Activated naive CD4-positive, alpha-beta T cell treated with anti-CD3 and anti-CD28 coated beads, Interleukin-2, amount 10 ng/mL, durations not matched to agents 7 days and 5 days (primary cell): ENCODE results near the gene RCN1.
"Not testable (repeated sequence)": the region's sequence is repeated elsewhere in the genome, so short reads cannot be mapped to it uniquely, and the experiment has no call there.

Source experiments
- CTCF ChIA-PET: fragments of 350-600 bp; sonication (Branson Sonifier 250); formaldehyde crosslinking; loops from one replicate; lab custom pipeline; 2021; ENCODE audit warnings: antibody characterized with exemption; lab: Charles Lee
- DNase-seq: peaks from one replicate; pipeline ENCODE4 v3.0.0-alpha.2; 2020
- H3K27ac Mint-ChIP-seq: one replicate; pipeline ENCODE4 v1.8.0; 2021; ENCODE audit warnings: mild to moderate bottlenecking, moderate library complexity, mixed read lengths
- H3K27me3 Mint-ChIP-seq: one replicate; pipeline ENCODE4 v1.8.0; 2021; ENCODE audit warnings: mild to moderate bottlenecking, mixed read lengths
- H3K36me3 Mint-ChIP-seq: one replicate; pipeline ENCODE4 v1.8.0; 2021; ENCODE audit warnings: mixed read lengths
- H3K4me1 Mint-ChIP-seq: one replicate; pipeline ENCODE4 v1.8.0; 2021; ENCODE audit warnings: mixed read lengths
- H3K4me3 Mint-ChIP-seq: one replicate; pipeline ENCODE4 v1.8.0; 2021; ENCODE audit warnings: mild to moderate bottlenecking, moderate library complexity, mixed read lengths
- H3K9me3 Mint-ChIP-seq: one replicate; pipeline ENCODE4 v1.8.0; 2021; ENCODE audit warnings: mixed read lengths

RCN1 gene

GRCh38 chr11:32090545-32091370 lies at the start of gene RCN1:
TSS of gene RCN1 (plus strand) at chr11:32091074. CDS start at chr11:32091197, 123 bp downstream.
- DNase-seq, result peak; percentile 57
- CTCF ChIA-PET, result interaction anchor here (1.2 kb wide), 1 partner anchor 39 kb away, joined by 3 read pairs; no protein-coding TSS in a partner anchor
- Mint-ChIP-seq H3K4me3 (peak within 1 kb of the TSS; percentile 81), H3K36me3 (peaks cover 2% of the 10 kb centered on the region), H3K27ac (peak within 1 kb of the TSS; percentile 89), H3K27me3 (peaks cover 32% of the 10 kb centered on the region), H3K9me3 (no peaks in the 10 kb centered on the region), H3K4me1 (peaks cover 25% of the 10 kb centered on the region)

- Mint-ChIP-seq H3K27me3 (peaks cover 12% of the 10 kb centered on the region), H3K4me3 (no peak overlapping the region), H3K4me1 (no peaks in the 10 kb centered on the region), H3K27ac (no peak overlapping the region), H3K9me3 (no peaks in the 10 kb centered on the region), H3K36me3 (no peaks in the 10 kb centered on the region)
- CTCF ChIA-PET, result no interaction called here
- no peak for DNase-seq
Observed at GRCh38 chr11:32043737-32044136, 47.1 kb upstream of the RCN1 start.

DNA sequence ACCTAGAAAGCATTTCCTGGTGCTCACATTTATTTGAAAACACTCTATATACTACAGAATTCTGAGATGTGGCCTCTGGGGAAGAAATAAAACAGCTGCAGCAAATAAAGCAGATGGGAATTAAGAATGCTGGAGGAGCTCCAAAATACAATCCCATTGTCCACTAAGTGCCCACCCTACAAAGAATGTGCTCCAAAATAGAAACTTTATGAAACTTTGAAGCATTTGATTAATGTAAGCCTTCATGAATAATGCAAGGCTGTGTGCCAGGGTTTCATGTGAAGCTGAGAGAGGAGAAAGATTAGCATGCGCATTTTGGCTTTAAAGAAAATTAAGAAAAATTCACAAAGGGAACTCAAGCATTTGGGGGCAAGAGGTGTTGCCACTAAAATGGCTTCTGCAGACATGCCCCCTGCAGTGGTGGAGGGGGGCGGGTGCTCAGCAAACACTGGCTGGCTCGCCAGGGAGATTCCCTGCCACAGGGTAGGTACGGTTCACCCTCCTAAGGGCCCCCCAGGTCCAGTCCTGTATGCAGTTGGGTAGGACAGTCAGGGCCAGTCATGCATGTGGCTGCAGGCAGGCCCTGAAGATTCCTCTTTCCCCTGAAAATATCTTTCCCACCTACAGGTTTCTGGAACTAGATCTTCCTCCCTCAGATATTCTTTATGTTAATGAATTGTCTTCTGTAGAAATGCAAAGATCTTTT lies 46.6 kb upstream of the RCN1 start:
- CTCF ChIA-PET, result no interaction called here
- Mint-ChIP-seq H3K36me3 (no peaks in the 10 kb centered on the region), H3K9me3 (no peaks in the 10 kb centered on the region)

GRCh38 chr11:32045456-32045855 lies 45.4 kb upstream of the RCN1 start:
- Mint-ChIP-seq H3K27ac (no peak overlapping the region), H3K36me3 (no peaks in the 10 kb centered on the region), H3K4me1 (no peaks in the 10 kb centered on the region), H3K4me3 (no peak overlapping the region), H3K9me3 (no peaks in the 10 kb centered on the region), H3K27me3 (peaks cover 9% of the 10 kb centered on the region)
- DNase-seq, result no peak
- CTCF ChIA-PET, result interaction anchor here (0.8 kb wide), 1 partner anchor 109 kb away, joined by 3 read pairs; no protein-coding TSS in a partner anchor

More for the DNA sequence above, 46.6 kb upstream of the RCN1 start:
- no peak overlapping the region for H3K4me3 Mint-ChIP-seq
- no peaks in the 10 kb centered on the region for H3K4me1 Mint-ChIP-seq
- peaks cover 11% of the 10 kb centered on the region for H3K27me3 Mint-ChIP-seq
- H3K27ac Mint-ChIP-seq, result no peak overlapping the region
- DNase-seq, result no peak

DNA sequence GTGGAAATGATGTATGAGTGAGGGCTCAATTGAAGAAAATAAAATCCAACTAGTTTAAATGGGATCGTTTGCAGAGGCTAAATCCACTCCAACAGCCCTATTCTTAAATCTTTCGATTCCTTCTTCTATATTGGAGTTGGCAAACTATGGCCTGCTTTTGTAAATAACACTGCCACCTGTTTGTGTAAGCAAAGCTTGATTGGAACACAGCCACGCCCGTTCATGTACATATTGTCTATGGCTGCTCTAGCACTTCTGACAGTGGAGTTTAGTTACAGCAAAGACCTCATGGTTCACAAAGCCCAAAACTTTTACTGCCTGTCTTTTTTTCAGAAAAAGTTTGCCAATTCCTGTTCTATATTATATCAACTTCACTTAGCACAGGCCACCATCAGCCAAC lies 40.6 kb upstream of the RCN1 start:
- H3K9me3 Mint-ChIP-seq, result no peaks in the 10 kb centered on the region
- peaks cover 38% of the 10 kb centered on the region for H3K27me3 Mint-ChIP-seq
- no peak for DNase-seq
- H3K36me3 Mint-ChIP-seq, result no peaks in the 10 kb centered on the region
- H3K4me3 Mint-ChIP-seq, result no peak overlapping the region
- no peaks in the 10 kb centered on the region for H3K4me1 Mint-ChIP-seq
- no peak overlapping the region for H3K27ac Mint-ChIP-seq
- CTCF ChIA-PET, result interaction anchor here (1.5 to 6.3 kb wide), 2 partner anchors 123 to 127 kb away, joined by 7 to 100 read pairs; no protein-coding TSS in a partner anchor

DNA sequence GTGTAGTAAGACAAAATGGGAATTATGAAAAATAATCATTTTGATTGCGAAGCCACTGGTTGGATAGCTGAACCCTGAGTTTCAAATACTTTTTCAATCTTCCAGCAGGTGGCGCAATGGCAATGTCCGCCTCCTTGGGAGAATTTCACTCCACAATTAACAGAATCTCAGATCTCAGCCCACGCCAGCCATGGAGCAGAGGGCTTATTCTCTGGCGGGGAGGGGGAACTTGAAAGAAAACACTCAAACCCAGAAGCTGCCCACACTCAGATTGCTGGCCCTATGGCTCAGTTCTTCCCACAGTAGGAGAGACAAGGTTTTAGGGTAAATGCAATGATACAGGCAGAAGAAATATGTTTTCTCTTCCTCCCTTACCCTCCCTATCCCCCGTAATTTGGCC lies 38.7 kb upstream of the RCN1 start:
- CTCF ChIA-PET, result interaction anchor here (0.8 to 6.3 kb wide), 11 partner anchors 9 to 945 kb away, joined by 3 to 100 read pairs (median 3); partner anchors contain the start of gene RCN1
- Mint-ChIP-seq H3K9me3 (no peaks in the 10 kb centered on the region), H3K27me3 (peaks cover 49% of the 10 kb centered on the region), H3K27ac (no peak overlapping the region), H3K4me3 (no peak overlapping the region), H3K4me1 (no peaks in the 10 kb centered on the region), H3K36me3 (no peaks in the 10 kb centered on the region)
- peak; percentile 59 for DNase-seq

DNA sequence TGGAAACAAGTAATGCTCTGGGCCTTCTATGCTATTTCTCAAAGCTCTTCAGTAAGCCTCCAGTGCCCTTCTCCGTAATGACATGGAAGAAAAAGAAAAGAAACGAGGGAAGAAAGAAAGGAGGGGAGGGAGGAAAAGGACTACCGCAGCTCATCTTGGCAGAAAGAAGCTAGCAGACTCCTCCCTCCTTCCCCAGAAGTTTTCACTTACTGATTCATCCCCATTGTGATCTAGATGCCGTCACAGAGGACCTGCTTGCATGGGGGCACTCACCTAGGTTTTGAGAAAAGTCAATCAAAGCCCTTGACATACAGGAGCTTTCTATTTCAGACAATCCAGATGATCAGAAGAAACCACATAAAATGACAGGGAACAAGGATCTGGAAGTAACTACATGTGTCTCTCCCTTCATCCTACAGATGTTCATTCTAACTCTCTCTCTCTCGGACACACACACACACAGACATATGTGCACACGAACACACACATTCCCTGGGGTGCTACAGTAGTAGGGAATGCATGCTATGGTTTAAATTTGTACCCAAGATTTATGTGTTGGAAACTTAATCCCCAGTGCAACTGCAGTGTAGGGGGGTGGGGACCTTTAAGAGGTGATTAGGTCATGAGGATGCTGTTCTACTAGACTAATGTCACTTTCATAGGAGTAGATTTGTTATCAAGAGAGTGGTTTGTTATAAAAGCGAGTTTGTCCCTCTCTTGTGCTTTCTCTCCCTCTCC lies 37.6 kb upstream of the RCN1 start:
- Mint-ChIP-seq H3K9me3 (no peaks in the 10 kb centered on the region), H3K4me3 (no peak overlapping the region), H3K27ac (no peak overlapping the region), H3K36me3 (no peaks in the 10 kb centered on the region), H3K4me1 (no peaks in the 10 kb centered on the region), H3K27me3 (peaks cover 52% of the 10 kb centered on the region)
- CTCF ChIA-PET, result interaction anchor here (0.6 to 6.3 kb wide), 4 partner anchors 42 to 249 kb away, joined by 3 to 100 read pairs (median 5); no protein-coding TSS in a partner anchor
- DNase-seq, result no peak

DNA sequence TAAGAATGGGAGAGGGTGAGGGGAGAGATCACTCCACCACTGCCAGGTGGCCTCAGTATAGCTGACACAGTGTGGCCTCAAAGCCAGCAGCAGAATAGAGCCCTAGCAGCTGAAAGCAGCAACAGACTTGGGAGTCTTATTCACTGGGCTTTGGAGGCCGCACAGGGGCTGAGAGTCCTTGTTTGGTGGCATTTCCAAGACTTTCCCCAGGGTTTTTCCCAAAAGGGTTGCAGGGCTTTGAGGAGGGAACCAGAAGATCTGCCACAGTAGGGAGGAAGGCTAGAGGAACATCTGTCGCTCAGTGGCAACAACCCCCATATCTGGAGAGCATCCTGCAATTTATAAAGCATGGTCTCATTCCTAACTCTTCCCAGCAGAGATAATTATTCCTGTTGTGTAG lies 35.0 kb upstream of the RCN1 start:
- Mint-ChIP-seq H3K4me3 (no peak overlapping the region), H3K27ac (no peak overlapping the region), H3K4me1 (no peaks in the 10 kb centered on the region), H3K9me3 (no peaks in the 10 kb centered on the region), H3K27me3 (peaks cover 51% of the 10 kb centered on the region), H3K36me3 (no peaks in the 10 kb centered on the region)
- CTCF ChIA-PET, result interaction anchor here (6.3 kb wide), 1 partner anchor 121 kb away, joined by 100 read pairs; no protein-coding TSS in a partner anchor
- no peak for DNase-seq

- H3K9me3 Mint-ChIP-seq, result no peaks in the 10 kb centered on the region
- no peak overlapping the region for H3K4me3 Mint-ChIP-seq
- CTCF ChIA-PET, result no interaction called here
- no peak for DNase-seq
- no peaks in the 10 kb centered on the region for H3K36me3 Mint-ChIP-seq
- H3K27me3 Mint-ChIP-seq, result peaks cover 46% of the 10 kb centered on the region
- H3K27ac Mint-ChIP-seq, result no peak overlapping the region
- no peaks in the 10 kb centered on the region for H3K4me1 Mint-ChIP-seq
Observed at GRCh38 chr11:32056438-32056837, 34.4 kb upstream of the RCN1 start.

DNA sequence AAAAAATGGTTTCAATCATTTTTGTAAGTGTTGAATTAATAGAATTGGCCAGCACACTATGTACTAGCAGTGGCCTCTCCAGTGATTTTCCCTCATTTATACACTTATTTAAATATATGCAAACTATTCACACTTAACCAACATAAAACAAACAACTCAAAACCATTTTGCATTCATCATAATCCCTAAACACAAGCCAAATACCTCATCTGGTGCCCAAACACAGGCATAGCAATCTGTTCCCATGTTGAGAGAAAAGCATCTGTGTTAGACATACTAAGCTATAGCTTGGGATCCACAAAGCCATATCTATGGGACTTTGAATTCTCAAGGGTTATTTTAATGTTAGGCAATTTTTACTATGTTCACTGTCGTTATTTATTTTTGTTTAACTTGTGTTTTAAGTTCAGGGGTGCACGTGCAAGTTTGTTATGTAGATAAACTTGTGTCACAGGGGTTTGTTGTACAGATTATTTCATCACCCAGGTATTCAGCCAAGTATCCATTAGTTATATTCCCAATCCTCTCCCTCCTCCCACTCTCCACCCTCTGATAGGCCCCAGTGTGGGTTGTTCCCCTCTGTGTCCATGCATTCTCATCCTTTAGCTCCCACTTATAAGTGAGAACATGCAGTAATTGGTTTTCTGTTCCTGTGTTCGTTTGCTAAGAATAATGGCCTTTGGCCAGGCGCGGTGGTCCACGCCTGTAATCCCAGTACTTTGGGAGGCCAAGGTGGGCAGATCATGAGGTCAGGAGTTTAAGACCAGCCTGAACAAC lies 31.0 kb upstream of the RCN1 start:
- no peak for DNase-seq
- Mint-ChIP-seq H3K4me3 (no peak overlapping the region), H3K36me3 (no peaks in the 10 kb centered on the region), H3K27ac (no peak overlapping the region), H3K4me1 (no peaks in the 10 kb centered on the region), H3K9me3 (no peaks in the 10 kb centered on the region), H3K27me3 (peaks cover 37% of the 10 kb centered on the region)
- CTCF ChIA-PET, result interaction anchor here (1.0 kb wide), 1 partner anchor 119 kb away, joined by 3 read pairs; no protein-coding TSS in a partner anchor

- Mint-ChIP-seq H3K27ac (no peak overlapping the region), H3K36me3 (no peaks in the 10 kb centered on the region), H3K4me1 (no peaks in the 10 kb centered on the region), H3K4me3 (no peak overlapping the region), H3K27me3 (peaks cover 31% of the 10 kb centered on the region), H3K9me3 (no peaks in the 10 kb centered on the region)
- CTCF ChIA-PET, result no interaction called here
- no peak for DNase-seq
Observed at GRCh38 chr11:32062540-32062939, 28.3 kb upstream of the RCN1 start.

- H3K36me3 Mint-ChIP-seq, H3K9me3 Mint-ChIP-seq, CTCF ChIA-PET, H3K4me3 Mint-ChIP-seq, H3K27ac Mint-ChIP-seq, H3K4me1 Mint-ChIP-seq, DNase-seq: not testable (repeated sequence)
- peaks cover 32% of the 10 kb centered on the region for H3K27me3 Mint-ChIP-seq
Observed at GRCh38 chr11:32063031-32063430, 27.8 kb upstream of the RCN1 start.

- Mint-ChIP-seq H3K36me3 (no peaks in the 10 kb centered on the region), H3K27me3 (peaks cover 48% of the 10 kb centered on the region), H3K27ac (no peak overlapping the region), H3K4me3 (no peak overlapping the region), H3K4me1 (no peaks in the 10 kb centered on the region), H3K9me3 (no peaks in the 10 kb centered on the region)
- no peak for DNase-seq
- CTCF ChIA-PET, result interaction anchor here (1.2 kb wide), 1 partner anchor 14 kb away, joined by 4 read pairs; no protein-coding TSS in a partner anchor
Observed at GRCh38 chr11:32065865-32066629, 24.8 kb upstream of the RCN1 start.
